Measurements from ENCODE around the gene CTTNBP2NL.
"Not testable (repeated sequence)": the region's sequence is repeated elsewhere in the genome, so short reads cannot be mapped to it uniquely, and the experiment has no call there.

The CTTNBP2NL gene

GRCh38 chr1:112472142-112472541 lies 76.1 kb downstream of the CTTNBP2NL start:
- Mint-ChIP-seq H3K4me3 (no peak overlapping the region), H3K4me1 (no peaks in the 10 kb centered on the region), H3K36me3 (ENCODE audit: low read depth) (no peaks in the 10 kb centered on the region), H3K9me3 (peaks cover 14% of the 10 kb centered on the region), H3K27ac (no peak overlapping the region), H3K27me3 (ENCODE audit: low read depth) (peaks cover 3% of the 10 kb centered on the region)
- no peak for TF ChIP-seq CTCF (IDR thresholded peaks at IDR 0.05; ENCODE audit: unreplicated experiment in 3 of 3)

DNA sequence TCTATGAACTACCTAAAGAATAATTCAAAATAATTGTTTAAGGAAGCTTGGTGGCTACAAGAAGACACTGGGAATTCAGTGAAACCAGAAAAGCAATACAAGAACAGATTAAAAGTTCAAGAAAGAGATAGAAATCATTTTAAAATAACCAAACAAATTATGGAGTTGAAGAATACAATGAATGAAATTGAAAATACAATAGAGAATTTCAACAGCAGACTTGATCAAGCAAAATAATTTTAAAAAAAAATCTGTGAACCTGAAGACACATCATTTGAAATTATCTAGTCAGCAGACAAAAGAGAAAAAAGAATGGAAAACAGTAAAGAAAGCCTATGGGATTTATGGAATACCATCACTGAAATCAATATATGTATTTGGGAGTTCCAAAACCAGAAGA lies 81.5 kb downstream of the CTTNBP2NL start:
- Mint-ChIP-seq H3K36me3 (ENCODE audit: low read depth) (peaks cover 3% of the 10 kb centered on the region), H3K4me3 (no peak overlapping the region), H3K4me1 (no peaks in the 10 kb centered on the region), H3K9me3 (peaks cover 39% of the 10 kb centered on the region), H3K27ac (no peak overlapping the region), H3K27me3 (ENCODE audit: low read depth) (peaks cover 3% of the 10 kb centered on the region)
- TF ChIP-seq CTCF (IDR thresholded peaks at IDR 0.05; ENCODE audit: unreplicated experiment in 3 of 3) = no peak

- TF ChIP-seq CTCF (IDR thresholded peaks at IDR 0.05; ENCODE audit: unreplicated experiment in 3 of 3) = no peak
- Mint-ChIP-seq H3K4me1 (no peaks in the 10 kb centered on the region), H3K4me3 (no peak overlapping the region), H3K9me3 (peaks cover 39% of the 10 kb centered on the region), H3K36me3 (ENCODE audit: low read depth) (peaks cover 3% of the 10 kb centered on the region), H3K27me3 (ENCODE audit: low read depth) (peaks cover 3% of the 10 kb centered on the region), H3K27ac (no peak overlapping the region)
These were observed 82.3 kb downstream of the CTTNBP2NL start for GRCh38 chr1:112478314-112478713.

GRCh38 chr1:112486063-112486462 lies 90.0 kb downstream of the CTTNBP2NL start:
- not testable (repeated sequence) for H3K27ac Mint-ChIP-seq; H3K4me3 Mint-ChIP-seq; H3K9me3 Mint-ChIP-seq; H3K4me1 Mint-ChIP-seq; H3K36me3 Mint-ChIP-seq (ENCODE audit: low read depth); H3K27me3 Mint-ChIP-seq (ENCODE audit: low read depth)

- not testable (repeated sequence) for H3K9me3 Mint-ChIP-seq; H3K27me3 Mint-ChIP-seq (ENCODE audit: low read depth); H3K36me3 Mint-ChIP-seq (ENCODE audit: low read depth); H3K27ac Mint-ChIP-seq; H3K4me1 Mint-ChIP-seq; H3K4me3 Mint-ChIP-seq
These were observed 91.7 kb downstream of the CTTNBP2NL start for GRCh38 chr1:112487686-112488085.

DNA sequence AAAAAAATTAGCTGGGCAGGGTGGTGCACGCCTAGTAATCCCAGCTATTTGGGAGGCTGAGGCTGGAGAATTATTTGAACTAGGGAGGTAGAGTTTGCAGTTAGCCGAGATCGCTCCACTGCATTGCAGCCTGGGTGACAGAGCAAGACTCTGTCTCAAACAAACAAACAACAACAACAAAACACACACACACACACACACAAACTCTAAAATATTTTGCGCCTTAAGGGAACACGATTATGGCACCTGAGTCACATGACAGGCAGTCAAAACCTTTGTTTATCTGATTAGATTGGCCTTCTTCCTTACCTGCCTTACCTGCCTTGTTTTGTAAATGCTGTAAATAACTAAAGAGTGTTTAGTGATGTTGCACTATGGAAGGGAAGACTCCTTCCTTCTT lies 92.1 kb downstream of the CTTNBP2NL start:
- Mint-ChIP-seq H3K36me3 (ENCODE audit: low read depth) (no peaks in the 10 kb centered on the region), H3K4me3 (no peak overlapping the region), H3K9me3 (no peaks in the 10 kb centered on the region), H3K27me3 (ENCODE audit: low read depth) (no peaks in the 10 kb centered on the region), H3K4me1 (no peaks in the 10 kb centered on the region), H3K27ac (no peak overlapping the region)
- TF ChIP-seq CTCF (IDR thresholded peaks at IDR 0.05; ENCODE audit: unreplicated experiment in 3 of 3) = no peak

GRCh38 chr1:112492076-112492475 lies 96.1 kb downstream of the CTTNBP2NL start:
- H3K4me3 Mint-ChIP-seq = no peak overlapping the region
- TF ChIP-seq CTCF (IDR thresholded peaks at IDR 0.05; ENCODE audit: unreplicated experiment in 3 of 3) = no peak
- no peaks in the 10 kb centered on the region for H3K36me3 Mint-ChIP-seq (ENCODE audit: low read depth)
- no peaks in the 10 kb centered on the region for H3K4me1 Mint-ChIP-seq
- peaks cover 22% of the 10 kb centered on the region for H3K27me3 Mint-ChIP-seq (ENCODE audit: low read depth)
- H3K9me3 Mint-ChIP-seq = no peaks in the 10 kb centered on the region
- no peak overlapping the region for H3K27ac Mint-ChIP-seq

Measured in nephron (organoid).